UCSD-AML1 (cell line): Measurements from ENCODE around the gene LAPTM4A.
"Not testable (repeated sequence)": the region's sequence is repeated elsewhere in the genome, so short reads cannot be mapped to it uniquely, and the experiment has no call there.

Experiments
- DNase-seq: peaks from one replicate; lab custom pipeline; 2025; ENCODE audit not compliant: unreplicated experiment; lab: John Stamatoyannopoulos, UW

Gene LAPTM4A

GRCh38 chr2:20077411-20077940 lies 26.0 kb upstream of the LAPTM4A start:
- DNase-seq = no peak

GRCh38 chr2:20076757-20077156 lies 25.3 kb upstream of the LAPTM4A start:
- DNase-seq = no peak

- no peak for DNase-seq
Measured at GRCh38 chr2:20074901-20075300, 23.5 kb upstream of the LAPTM4A start.

GRCh38 chr2:20074046-20074648 lies 22.7 kb upstream of the LAPTM4A start:
- not testable (repeated sequence) for DNase-seq

- no peak for DNase-seq
Measured at GRCh38 chr2:20073460-20073859, 22.0 kb upstream of the LAPTM4A start.

- no peak for DNase-seq
Measured at GRCh38 chr2:20072436-20073158, 21.2 kb upstream of the LAPTM4A start.

GRCh38 chr2:20071397-20072383 lies 20.3 kb upstream of the LAPTM4A start:
- no peak for DNase-seq

- no peak for DNase-seq
Measured at GRCh38 chr2:20069756-20070155, 18.3 kb upstream of the LAPTM4A start.

- no peak for DNase-seq
Measured at GRCh38 chr2:20067992-20068584, 16.7 kb upstream of the LAPTM4A start.

GRCh38 chr2:20065885-20066602 lies 14.6 kb upstream of the LAPTM4A start:
- no peak for DNase-seq

- DNase-seq = no peak
Measured at GRCh38 chr2:20064841-20065240, 13.4 kb upstream of the LAPTM4A start.

GRCh38 chr2:20064421-20064820 lies 13.0 kb upstream of the LAPTM4A start:
- DNase-seq = no peak

- no peak for DNase-seq
Measured at GRCh38 chr2:20062615-20063545, 11.5 kb upstream of the LAPTM4A start.

- DNase-seq = no peak
Measured at GRCh38 chr2:20061940-20062339, 10.5 kb upstream of the LAPTM4A start.

GRCh38 chr2:20061476-20061875 lies 10.0 kb upstream of the LAPTM4A start:
- no peak for DNase-seq

- no peak for DNase-seq
Measured at GRCh38 chr2:20060106-20060505, 8.7 kb upstream of the LAPTM4A start.

GRCh38 chr2:20057268-20057667 lies 5.8 kb upstream of the LAPTM4A start:
- no peak for DNase-seq

GRCh38 chr2:20054931-20055330 lies 3.5 kb upstream of the LAPTM4A start:
- DNase-seq = no peak

- no peak for DNase-seq
Measured at GRCh38 chr2:20054119-20054518, 2.7 kb upstream of the LAPTM4A start.
